Lung (tissue), 12 donors: ENCODE results near the gene FAM114A1. TPM values are rescaled to one million over a fixed set of nuclear protein-coding genes. Genes with fewer than 3 reads are reported as not detected.

Experiments
- ATAC-seq: fragments of 200-7000 bp; cut with Tn5 transposase; one replicate; pipeline ENCODE4 v1.9.1; 2020; ENCODE audit warnings: moderate number of reproducible peaks; ENCODE audit not compliant: insufficient read depth, low FRiP score
- DNase-seq, 3 donors: peaks; one replicate each; pipeline ENCODE4 v3.0.0-alpha.2; 2013 to 2017
- H3K27ac ChIP-seq, 2 donors: one replicate each; pipeline ENCODE4 v1.5.1; 2013; ENCODE audit warnings: mild to moderate bottlenecking in 2 of 2, moderate library complexity in 2 of 2, control low read depth in 1 of 2, inconsistent platforms in 1 of 2, low read depth in 1 of 2, low read length in 1 of 2
- H3K27me3 ChIP-seq, 3 donors: one replicate each; pipeline ENCODE4 v1.5.1; 2013; ENCODE audit warnings: low read length in 2 of 3; ENCODE audit not compliant: control insufficient read depth in 3 of 3, insufficient read depth in 3 of 3
- H3K36me3 ChIP-seq, 4 donors: one replicate each; pipeline ENCODE4 v1.5.1; 2013; ENCODE audit warnings: low read length in 4 of 4, mild to moderate bottlenecking in 1 of 4, moderate library complexity in 1 of 4; ENCODE audit not compliant: control insufficient read depth in 4 of 4, insufficient read depth in 4 of 4
- H3K4me1 ChIP-seq, 5 donors: one replicate each; pipeline ENCODE4 v1.5.1; 2013; ENCODE audit warnings: low read length in 5 of 5, mild to moderate bottlenecking in 2 of 5, moderate library complexity in 1 of 5; ENCODE audit not compliant: control insufficient read depth in 5 of 5, insufficient read depth in 5 of 5
- H3K4me3 ChIP-seq: one replicate; pipeline ENCODE4 v1.5.1; 2013; ENCODE audit warnings: mild to moderate bottlenecking, control low read depth, moderate library complexity
- H3K9ac ChIP-seq, 2 donors: one replicate each; pipeline ENCODE4 v1.5.1; 2013; ENCODE audit warnings: low read length in 2 of 2, control low read depth in 1 of 2; ENCODE audit not compliant: insufficient read depth in 1 of 2
- H3K9me3 ChIP-seq, 4 donors: one replicate each; pipeline ENCODE4 v1.5.1; 2013; ENCODE audit warnings: low read length in 3 of 4, mild to moderate bottlenecking in 1 of 4, moderate library complexity in 1 of 4; ENCODE audit not compliant: control insufficient read depth in 4 of 4, insufficient read depth in 3 of 4
- CTCF ChIP-seq: IDR thresholded peaks from 2 replicates; pipeline ENCODE4 v1.5.1; 2012; ENCODE audit warnings: mild to moderate bottlenecking; ENCODE audit errors: control extremely low read depth, extremely low read depth
- WGBS, 2 donors: extraction: QIAGEN DNeasy Blood & Tissue Kit; methylation state at CpG; one replicate each; pipeline ENCODE4 v1.1.7; 2013; 5-methylcytosine and 5-hydroxymethylcytosine counted together
- polyA plus RNA-seq, 2 donors: library from polyadenylated mRNA; stranded (reverse); fragments of 200-250 nt; gene quantifications; one replicate each; pipeline ENCODE4 v1.2.1, GENCODE V29; 2013
- total RNA-seq, 2 donors: library from RNA; depleted of rRNA in 1 of 2; stranded (reverse); fragments of >200 nt in 1 of 2; gene quantifications; one replicate each; pipeline ENCODE4 v1.2.1, GENCODE V29; 2014 to 2021
- donor health status: control.
- donor health status: control.
- donor health status: Bipolar disorder and iron deficiency.
- donor health status: healthy.
- donor health status: DM: yes; HTN: yes; CAD: no.

The FAM114A1 gene
- total and polyA plus RNA-seq, 4 donors = 9.5 to 70.0 (median 36.3) TPM

- no peak for DNase-seq
- TF ChIP-seq CTCF = no peak
- H3K4me3 ChIP-seq = no peak overlapping the region
- peaks cover 0 to 17% (median 0%) of the 10 kb centered on the region in 5 donors for H3K4me1 ChIP-seq
- H3K27ac ChIP-seq = no peak overlapping the region
- ATAC-seq = no peak
- H3K9ac ChIP-seq = no peak overlapping the region
- H3K36me3 ChIP-seq = peaks cover 13 to 39% (median 16%) of the 10 kb centered on the region in 4 donors
- 89 to 91% methylated on average over 10 of the region's 10 CpGs for WGBS, 2 donors
- H3K27me3 ChIP-seq = no peaks in the 10 kb centered on the region
- no peaks in the 10 kb centered on the region for H3K9me3 ChIP-seq
These were observed 36.6 kb downstream of the FAM114A1 start for GRCh38 chr4:38904090-38904666.

- no peak for ATAC-seq
- no peak for TF ChIP-seq CTCF
- Histone ChIP-seq H3K27me3 (no peaks in the 10 kb centered on the region), H3K36me3 (peaks cover 16 to 42% (median 19%) of the 10 kb centered on the region in 4 donors), H3K9ac (no peak overlapping the region), H3K9me3 (no peaks in the 10 kb centered on the region), H3K4me1 (peaks cover 0 to 17% (median 0%) of the 10 kb centered on the region in 5 donors), H3K27ac (no peak overlapping the region), H3K4me3 (no peak overlapping the region)
- 96 to 98% methylated on average over 3 of the region's 3 CpGs for WGBS, 2 donors
- DNase-seq = no peak
These were observed 37.1 kb downstream of the FAM114A1 start for GRCh38 chr4:38904682-38905081.

GRCh38 chr4:38905652-38906385 lies 38.2 kb downstream of the FAM114A1 start:
- ATAC-seq = no peak
- peaks cover 0 to 17% (median 0%) of the 10 kb centered on the region in 5 donors for H3K4me1 ChIP-seq
- no peak overlapping the region for H3K4me3 ChIP-seq
- peaks cover 20 to 46% (median 25%) of the 10 kb centered on the region in 4 donors for H3K36me3 ChIP-seq
- WGBS, 2 donors = 36 to 55% methylated on average over 10 of the region's 10 CpGs
- peak overlapping the region in 1 of 2 donors; percentile 26 for H3K9ac ChIP-seq
- DNase-seq = peak; percentile 26 to 76 (median 75)
- no peaks in the 10 kb centered on the region for H3K27me3 ChIP-seq
- no peaks in the 10 kb centered on the region for H3K9me3 ChIP-seq
- peak overlapping the region in 1 of 2 donors; percentile 11 for H3K27ac ChIP-seq
- TF ChIP-seq CTCF = no peak
